HG03439 (cell line): ENCODE data around the gene TNFAIP8L3.
"Not testable (repeated sequence)": the region's sequence is repeated elsewhere in the genome, so short reads cannot be mapped to it uniquely, and the experiment has no call there.

ENCODE experiments used
- ATAC-seq: cut with Tn5 transposase; IDR thresholded peaks from one replicate; pipeline ENCODE4 v1.9.1; 2021; ENCODE audit warnings: mild to moderate bottlenecking, moderate library complexity; ENCODE audit not compliant: unreplicated experiment

Gene TNFAIP8L3

DNA sequence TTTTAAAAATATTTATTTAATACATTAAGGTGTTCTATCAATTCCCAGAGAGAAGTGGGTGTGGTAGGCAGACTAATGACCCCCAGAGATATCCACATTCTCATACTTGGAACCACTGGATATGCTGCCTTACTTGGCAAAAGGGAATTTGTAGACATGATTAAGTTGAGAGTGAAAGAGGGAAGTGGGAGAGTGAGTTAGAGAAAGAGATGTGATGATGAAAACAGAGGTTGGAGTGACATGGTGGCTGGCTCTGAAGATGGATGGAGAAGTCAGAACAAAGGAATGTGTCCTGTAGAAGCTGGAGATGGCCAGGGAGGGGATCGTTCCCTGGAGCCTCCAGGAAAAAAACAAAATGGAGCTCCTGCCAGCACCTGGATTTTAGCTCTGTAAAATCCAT, 32.0 kb downstream of the TNFAIP8L3 start:
- ATAC-seq, result no peak

DNA sequence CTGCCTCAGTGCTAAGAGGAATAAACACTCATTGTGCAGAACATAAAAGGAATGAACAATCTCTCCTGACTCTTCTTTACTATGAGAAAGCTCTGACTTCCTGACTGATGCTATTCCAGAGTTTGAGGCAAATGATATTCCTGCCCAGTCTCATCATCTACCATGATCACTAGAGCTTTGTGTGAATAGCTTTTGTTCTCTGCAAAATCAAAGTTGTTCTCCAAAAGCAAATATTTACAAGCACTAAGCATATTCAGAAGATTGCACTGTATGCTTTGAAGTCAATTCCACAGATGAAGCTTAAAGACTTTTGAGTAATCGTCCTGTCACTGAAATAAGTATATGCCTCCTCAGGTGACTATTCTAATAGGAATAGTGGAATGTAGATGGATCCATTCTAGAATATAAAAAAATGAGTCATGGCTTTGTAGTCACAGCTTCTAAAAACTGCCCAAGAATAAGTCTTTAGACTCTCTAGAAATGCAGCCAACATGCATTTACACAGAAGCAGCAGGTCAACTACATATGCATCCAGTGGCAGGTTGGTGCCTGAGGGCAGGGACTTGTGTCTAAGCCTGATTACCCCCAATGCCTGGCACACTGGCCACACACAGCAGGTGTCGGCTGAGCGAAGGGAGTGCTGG, 34.6 kb downstream of the TNFAIP8L3 start:
- ATAC-seq, result no peak

DNA sequence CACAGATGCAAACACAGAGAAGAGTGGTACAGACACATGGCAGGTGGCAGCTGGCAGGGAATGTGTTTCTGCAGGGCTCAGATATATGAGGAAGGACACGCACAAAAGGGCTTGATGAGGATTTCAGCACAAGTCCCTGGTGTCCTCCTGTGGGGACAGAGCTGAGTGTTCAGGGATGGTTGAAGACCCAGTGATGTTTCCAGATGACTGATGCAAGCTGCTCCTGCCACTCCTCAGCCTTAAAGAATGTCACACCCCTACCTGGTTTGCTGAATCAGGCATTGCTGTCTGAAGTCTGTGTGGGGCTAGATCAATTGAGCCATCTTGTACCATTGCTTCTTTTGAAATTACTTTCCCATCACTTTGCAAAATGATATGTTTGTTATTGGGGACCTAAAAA, 40.2 kb downstream of the TNFAIP8L3 start:
- no peak for ATAC-seq

DNA sequence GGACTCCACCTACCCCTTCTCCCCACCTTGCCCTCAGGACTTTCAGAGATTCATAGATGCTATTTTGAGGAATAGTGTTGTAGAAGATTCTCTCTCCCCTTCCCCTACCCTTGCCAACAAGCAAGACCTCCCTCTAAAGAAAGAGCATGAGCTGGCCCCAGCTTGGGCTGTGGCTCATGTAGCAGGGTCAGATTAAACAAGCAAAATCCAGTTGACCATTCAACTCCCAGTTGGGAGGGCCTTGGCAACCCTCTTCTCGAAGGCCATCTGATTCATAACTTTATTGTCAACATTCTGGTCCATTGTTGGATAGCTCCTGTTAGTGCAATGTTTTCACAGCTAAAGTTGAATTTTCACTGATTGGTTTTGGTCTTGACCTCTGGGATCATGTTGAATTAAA, 41.1 kb downstream of the TNFAIP8L3 start:
- no peak for ATAC-seq

DNA sequence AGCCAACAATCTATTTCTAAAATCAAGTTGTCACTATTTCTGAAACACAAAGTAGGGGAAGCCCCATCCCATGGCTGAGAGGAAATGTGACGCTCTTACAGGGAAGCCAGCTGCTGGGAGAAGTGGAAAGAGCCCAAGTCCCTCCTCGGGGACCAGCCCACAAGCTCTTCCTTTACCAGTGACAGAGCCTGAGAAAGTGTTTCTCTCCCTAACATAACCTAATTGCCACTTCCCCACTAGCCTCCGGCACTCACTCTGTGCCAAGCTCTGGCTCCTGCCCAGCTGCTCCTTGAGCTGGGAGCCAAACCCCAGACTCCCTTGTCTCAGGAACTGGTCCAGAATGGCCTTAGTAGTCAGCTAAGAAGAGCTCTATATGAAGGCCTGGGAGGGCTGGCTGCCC, 42.9 kb downstream of the TNFAIP8L3 start:
- ATAC-seq, result no peak

DNA sequence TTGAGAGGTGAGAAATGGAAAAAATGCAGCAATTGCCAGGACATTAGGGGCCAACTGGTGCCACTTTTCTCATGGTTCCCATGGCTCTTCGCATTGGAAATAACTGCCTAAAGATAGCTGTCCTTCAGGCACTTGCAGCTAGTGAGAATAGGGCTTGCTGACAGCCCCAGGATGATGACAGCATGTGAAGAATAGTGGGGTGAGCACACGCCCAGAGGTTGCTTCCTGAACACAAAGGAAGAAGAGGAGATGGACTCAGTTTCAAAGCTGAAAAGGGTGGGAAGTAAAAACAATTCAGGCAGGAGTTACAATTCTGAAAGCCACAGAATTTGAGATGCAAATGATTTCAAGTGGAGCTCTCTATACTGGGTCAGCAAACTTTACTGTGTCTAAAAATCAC, 45.6 kb downstream of the TNFAIP8L3 start:
- ATAC-seq, result no peak

DNA sequence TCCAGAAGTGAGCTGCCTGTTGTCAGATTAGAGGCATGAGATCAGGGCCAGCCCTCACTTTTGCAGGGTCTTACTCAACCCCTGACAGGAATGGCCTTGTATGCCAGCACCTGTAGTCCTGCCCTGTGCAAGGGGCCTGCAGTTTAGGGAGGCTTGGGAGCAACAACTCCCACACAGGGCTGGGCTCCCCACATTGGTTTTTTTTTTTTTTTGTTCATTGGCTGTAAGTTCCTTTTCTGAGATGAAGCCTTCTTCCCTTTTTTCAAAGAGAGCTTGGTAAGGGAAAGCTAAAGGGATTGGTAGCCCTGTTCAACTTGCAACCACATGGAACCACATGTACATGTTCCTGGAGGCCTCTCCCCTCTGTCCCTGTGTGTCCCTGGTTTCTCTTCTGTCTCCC, 46.4 kb downstream of the TNFAIP8L3 start:
- ATAC-seq, result no peak

DNA sequence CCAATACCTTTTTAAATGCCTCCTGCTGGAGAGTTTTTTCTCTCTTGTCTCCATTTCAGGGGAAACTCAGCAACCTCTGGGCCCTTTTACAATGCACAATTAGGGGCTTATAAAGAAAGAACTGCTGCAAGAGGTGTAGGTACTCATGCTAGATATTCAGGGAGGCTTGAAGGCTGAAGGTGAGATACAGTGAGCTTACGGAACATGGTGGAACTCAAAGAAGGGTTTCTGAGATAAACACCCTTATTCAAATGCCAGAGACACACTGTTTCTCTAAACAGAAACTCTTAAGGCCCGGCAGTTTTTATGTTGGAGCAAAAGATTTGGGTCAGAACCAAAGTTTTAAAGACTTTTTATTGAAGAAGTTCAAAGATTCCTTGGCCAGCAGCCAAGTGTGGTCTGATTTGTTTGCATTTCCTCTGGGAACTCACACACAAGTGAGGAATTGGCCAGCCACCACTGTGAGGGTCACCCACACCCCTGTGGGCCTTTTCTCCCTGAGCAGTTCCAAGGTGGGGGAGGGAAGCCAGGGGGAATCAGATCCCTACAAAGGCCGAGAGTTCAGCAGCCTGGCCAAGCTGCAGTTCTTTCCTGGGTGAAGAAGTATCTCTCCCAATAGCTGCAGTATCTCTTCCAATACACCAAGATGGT, 47.8 kb downstream of the TNFAIP8L3 start:
- ATAC-seq, result no peak

DNA sequence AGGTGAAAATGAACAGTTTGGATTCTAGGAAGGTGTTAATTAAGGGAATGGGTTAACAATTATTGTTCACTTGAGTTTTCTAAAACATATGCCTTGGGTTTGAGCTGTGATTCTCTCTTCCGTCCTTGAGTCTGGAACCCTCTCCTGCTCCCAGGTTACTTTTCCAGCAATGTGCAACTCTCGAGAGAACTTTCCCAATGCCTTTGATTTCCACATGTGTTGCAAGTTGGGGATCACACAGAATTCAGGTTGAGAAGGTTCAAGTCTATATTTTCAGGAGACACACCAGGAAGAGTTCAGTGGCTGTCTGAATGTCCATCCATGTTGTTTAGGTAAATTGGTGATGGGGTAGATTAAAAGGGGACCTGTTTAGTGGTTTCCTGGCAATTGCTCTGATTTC, 48.7 kb downstream of the TNFAIP8L3 start:
- no peak for ATAC-seq

DNA sequence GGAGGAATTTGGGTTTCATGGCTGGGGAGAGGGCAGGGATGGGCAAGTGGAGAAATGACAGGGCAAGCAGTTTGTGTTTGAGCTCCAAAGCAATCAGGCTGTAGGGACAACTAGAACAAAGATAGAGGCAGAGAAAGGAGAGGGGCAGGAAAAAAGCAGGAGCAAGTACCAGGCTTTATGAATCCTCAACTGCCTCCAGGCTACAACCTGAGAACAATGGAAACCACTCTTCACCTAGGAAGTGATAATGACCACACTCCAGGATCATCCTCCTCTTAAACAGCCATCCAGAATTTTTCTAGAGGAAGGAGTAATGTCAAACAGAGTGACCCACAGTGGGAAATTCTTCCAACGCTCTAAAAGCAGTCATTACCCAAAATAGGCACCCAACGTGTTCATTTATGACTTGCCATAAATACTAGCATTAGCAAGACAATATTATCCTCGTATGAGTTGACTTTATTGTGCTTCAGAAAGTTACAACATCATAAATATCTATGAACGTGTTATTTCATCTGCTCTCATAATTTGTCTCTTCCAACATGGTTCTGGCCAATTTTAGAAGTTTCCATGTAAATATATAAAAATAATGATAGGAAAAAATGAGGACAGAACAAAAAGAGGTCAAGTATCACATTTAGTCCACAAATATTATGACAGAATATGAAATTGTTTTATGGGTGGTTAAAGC, 50.5 kb downstream of the TNFAIP8L3 start:
- no peak for ATAC-seq

DNA sequence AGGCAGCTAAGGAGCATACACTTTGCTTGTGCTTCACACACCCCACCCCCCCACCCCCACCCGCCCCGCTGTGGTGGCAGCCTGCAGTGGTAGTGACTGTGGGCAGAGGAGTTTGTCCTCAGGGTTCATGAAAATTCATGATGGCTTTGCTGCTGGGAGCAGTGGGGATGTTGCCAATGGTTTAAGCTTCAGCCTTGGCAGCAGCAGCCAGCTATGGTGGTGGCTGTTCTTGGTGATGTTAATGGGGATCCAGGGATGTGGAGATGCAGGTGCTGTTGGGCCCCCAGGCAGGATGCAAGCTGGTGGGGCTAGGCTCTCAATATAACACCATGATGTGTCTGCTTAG, 55.8 kb downstream of the TNFAIP8L3 start:
- ATAC-seq, result no peak

DNA sequence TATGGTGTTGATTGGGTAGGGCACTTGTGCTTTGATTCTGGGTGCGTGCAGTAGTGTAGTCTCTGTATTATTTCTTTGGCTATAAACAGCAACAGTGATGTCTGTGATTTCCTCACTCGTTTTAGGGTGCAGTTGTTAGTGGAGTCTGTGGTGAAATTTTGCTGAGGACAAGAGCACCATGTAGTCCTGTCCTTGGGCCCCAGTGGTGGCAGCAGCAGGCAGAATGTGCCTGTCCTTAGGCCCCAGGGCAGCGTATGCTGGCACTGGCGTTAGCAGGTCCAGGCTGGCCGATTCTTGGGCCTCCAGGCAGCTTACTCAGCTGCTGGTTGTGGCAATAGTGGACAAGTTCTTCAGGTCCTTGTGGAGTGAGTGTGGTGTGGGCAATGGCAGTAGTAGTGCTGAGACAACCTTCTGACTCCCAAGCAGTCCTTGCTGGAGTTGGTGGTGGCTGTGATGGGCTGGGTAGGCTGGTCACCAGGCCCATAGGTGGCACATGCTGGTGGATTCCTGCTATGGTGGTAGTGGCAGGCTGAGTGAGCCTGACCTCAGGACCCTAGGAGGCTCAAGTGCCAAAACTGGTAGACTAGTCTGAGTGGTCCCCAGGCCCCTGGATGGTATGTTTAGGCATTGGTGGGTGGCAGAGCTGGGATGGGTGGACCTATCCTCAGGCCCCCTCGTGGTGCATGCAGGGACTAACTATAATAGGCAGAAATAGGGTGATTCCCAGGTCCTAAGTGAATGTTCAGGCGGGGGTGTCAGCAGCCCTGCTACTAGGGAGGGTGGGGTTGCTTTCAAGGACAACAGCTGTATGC, 56.3 kb downstream of the TNFAIP8L3 start:
- ATAC-seq, result no peak

DNA sequence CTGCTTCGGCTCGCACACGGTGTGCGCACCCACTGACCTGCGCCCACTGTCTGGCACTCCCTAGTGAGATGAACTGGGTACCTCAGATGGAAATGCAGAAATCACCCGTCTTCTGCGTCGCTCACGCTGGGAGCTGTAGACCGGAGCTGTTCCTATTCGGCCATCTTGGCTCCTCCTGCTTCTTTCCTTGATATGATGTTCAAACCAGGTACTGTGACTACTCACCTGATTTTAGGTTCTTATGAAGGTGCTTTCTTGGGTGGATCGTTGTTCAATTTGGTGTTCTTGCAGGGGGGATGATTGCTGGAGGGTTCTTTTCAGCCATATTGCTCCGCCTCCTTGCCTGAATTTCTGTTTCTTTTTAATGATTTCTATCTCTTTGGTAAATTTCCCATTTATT, 57.2 kb downstream of the TNFAIP8L3 start:
- not testable (repeated sequence) for ATAC-seq

DNA sequence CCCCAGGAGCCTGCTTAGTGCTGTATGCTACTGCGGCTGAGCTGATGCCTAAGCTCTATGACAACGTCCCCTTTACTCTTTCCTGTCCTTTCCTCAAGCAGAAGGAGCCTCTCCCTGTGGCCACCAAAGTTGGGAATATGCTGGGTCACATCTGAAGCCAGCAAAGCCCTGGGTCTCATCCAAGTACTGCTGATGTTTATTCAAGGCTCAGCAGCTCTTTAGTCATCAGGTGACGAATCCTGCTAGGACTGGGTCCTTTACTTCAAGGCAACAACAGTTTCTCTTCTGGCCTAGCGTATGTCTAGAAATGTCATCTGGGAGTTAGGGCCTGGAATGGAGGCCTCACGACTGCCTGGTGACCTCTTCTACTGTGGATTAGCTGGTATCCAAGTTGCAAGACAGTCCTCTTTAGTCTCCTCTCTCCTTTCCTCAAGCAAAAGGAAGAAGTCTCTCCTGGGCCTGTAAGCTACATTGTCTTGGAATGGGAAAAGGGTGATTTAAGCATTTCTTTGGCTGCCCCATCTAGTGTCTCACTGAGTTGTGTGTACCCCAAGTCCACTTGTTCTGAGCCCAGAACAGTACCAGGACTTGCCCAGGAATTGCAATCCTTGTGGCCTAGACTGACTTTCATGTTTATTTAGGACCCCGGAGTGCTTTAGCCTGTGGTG, 63.9 kb downstream of the TNFAIP8L3 start:
- no peak for ATAC-seq

DNA sequence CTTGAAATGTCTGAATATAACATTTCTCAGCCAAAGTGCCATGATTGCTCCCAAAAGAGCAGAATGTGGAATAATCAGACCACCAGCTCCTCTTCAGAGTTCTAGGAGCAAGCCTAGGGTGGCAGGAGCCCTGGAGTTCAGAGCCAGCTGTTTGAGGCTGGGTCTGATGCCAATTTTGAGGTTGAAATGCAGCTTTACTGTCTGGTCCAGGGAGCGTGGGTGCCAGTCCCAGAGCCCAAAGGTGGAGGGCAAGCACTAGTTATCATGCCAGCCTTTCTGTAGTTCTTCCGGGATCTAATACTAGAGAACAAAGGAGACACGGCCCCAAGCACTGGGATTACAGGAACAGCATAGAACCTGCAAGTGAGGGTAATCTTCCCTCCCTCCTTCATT, 69.3 kb downstream of the TNFAIP8L3 start:
- ATAC-seq, result no peak

DNA sequence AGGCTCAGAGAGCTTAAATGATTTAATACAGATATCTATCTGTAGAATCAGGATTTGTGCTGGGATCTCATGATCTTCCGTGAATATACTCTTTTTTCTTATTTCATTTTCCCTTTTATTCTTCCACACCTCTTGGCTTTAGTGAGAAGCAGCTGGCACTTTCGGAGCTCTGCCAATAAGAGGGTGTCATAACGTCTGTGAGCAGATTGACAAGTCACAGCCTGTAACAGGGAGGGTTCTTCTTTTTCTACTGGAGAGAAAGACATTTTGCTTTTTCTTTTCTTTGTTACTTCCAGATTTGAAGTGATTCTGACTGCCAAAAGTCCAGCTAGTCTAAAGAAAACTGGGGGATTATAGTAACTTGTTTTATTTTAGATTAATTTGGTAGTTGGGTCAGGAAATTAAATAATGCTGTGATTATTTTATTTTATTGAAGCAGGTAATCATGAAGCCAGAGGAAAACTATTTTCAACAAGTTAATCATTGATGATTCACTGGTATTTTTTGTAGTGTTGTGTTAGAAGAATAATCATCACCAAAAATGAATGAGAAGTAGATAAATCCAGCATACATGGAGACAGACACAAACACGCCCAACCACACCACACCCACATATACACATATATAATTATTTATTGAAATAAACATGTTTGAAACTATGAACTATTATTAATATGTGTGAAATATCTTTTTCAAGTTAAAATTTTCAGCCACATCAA, 69.8 kb downstream of the TNFAIP8L3 start:
- ATAC-seq, result no peak

DNA sequence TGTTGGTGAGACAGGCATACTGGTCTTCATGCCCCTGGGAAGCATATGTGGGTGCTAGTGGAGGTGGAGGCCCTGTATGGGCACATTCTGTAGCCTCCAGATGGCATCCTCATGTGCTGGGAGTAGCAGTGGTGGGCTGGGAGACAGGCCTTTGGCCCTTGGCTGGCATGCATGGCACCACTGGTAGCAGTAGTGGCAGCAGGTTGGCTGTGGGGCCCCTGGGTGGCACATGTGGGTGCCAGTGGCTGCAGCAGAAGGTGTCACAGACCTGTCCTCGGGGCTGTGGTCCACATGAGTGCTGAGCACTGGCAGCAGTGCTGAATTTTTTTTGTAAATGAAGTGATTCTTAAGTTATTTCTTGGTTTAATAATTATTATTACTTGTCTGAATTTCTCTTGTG, 71.2 kb downstream of the TNFAIP8L3 start:
- no peak for ATAC-seq

DNA sequence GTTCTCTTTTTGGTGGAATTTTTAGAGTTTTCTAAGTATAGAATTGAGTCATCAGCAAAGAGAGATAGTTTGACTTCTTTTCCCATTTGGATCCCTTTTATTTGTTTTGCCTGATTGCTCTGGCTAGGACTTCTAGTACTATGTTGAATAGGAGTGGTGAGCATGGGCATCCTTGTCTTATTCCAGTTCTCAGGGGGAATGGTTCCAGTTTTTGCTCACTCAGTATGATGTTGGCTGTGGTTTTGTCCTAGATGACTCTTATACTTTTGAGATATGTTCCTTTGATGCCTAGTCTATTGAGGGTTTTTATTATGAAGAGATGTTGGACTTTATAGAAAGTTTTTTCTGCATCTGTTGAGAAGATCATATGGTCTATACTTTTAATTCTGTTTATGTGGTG, 72.5 kb downstream of the TNFAIP8L3 start:
- no peak for ATAC-seq

DNA sequence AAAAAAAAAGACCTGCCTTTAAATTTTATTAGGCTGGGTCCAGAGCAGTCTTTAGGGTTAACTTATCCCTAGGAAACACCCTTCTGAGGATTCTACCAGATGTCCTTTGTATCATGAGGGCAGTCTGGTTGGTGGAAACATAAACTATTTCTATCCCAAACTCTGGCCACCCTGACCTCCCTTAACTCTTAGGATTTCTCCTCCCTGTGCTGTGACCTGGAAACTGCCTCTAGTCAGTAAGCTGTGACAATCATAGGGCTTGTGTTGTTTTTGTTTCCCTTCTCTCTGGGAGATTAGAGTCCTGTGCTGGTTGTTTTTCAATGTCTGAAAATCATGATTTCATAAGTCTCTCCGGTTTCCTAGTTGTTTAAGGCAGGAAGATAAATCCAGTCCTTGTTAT, 78.1 kb downstream of the TNFAIP8L3 start:
- no peak for ATAC-seq

DNA sequence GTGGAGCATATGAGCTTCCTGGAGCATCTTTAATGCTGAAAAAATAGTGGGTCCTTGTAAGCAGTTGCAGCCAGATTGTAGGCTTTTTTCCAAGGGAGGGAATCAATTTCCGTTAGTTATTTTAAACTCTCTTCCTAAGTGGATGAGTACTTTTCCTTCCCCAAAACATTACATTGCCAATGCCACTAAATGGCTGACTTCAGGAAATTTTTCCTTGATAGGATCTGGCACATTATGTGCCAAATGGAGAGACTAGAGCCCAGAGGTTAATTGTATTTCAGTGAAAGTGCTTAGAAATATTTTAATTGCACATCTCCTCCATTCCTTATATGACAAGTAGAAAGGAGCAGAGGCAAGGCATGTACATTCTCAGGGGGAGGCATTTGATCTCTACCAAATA, 83.5 kb downstream of the TNFAIP8L3 start:
- ATAC-seq, result no peak
